Tibial nerve (tissue), 4 donors: Measurements from ENCODE around the gene CYB561A3. TPM values are rescaled to one million over a fixed set of nuclear protein-coding genes. Genes with fewer than 3 reads are reported as not detected.

Experiments
- DNase-seq, 2 donors: peaks; one replicate each; pipeline ENCODE4 v3.0.0-alpha.2; 2019; ENCODE audit warnings: low spot score in 2 of 2
- H3K27ac ChIP-seq, 4 donors: fragments of 200-600 bp; sonication (generic) in 3 of 4; one replicate each; pipeline ENCODE4 v1.5.1; 2017 to 2019; ENCODE audit warnings: mild to moderate bottlenecking in 1 of 4
- H3K27me3 ChIP-seq, 2 donors: fragments of 200-600 bp; sonication (generic) in 1 of 2; one replicate each; pipeline versions ENCODE4 v1.5.1 to v1.6.0; 2017 to 2019
- H3K36me3 ChIP-seq, 3 donors: fragments of 200-600 bp; sonication (generic); one replicate each; pipeline ENCODE4 v1.5.1; 2018 to 2019
- H3K4me1 ChIP-seq, 4 donors: fragments of 200-600 bp; sonication (generic) in 3 of 4; one replicate each; pipeline ENCODE4 v1.5.1; 2017 to 2019
- H3K4me3 ChIP-seq, 4 donors: fragments of 200-600 bp; sonication (generic) in 3 of 4; one replicate each; pipeline ENCODE4 v1.5.1; 2017 to 2019; ENCODE audit warnings: mild to moderate bottlenecking in 1 of 4, moderate library complexity in 1 of 4
- H3K9me3 ChIP-seq, 4 donors: fragments of 200-600 bp; sonication (generic) in 3 of 4; one replicate each; pipeline ENCODE4 v1.5.1; 2017 to 2019
- EP300 ChIP-seq, 2 donors: sonication (generic); formaldehyde crosslinking; IDR thresholded peaks; one replicate each; pipeline ENCODE4 v1.6.1; 2017; ENCODE audit warnings: antibody characterized with exemption in 2 of 2, mild to moderate bottlenecking in 1 of 2
- POLR2A ChIP-seq, 2 donors: fragments of 450-650 bp; IDR thresholded peaks; one replicate each; pipeline ENCODE4 v1.6.1; 2017; ENCODE audit warnings: antibody characterized with exemption in 2 of 2, mild to moderate bottlenecking in 2 of 2, moderate library complexity in 2 of 2
- WGBS, 2 donors: methylation state at CpG; one replicate each; pipeline ENCODE4 v1.1.5; 2018; 5-methylcytosine and 5-hydroxymethylcytosine counted together
- total RNA-seq, 4 donors: library from RNA; depleted of rRNA; stranded (reverse); fragments of >200 nt; gene quantifications; one replicate each; pipeline ENCODE4 v1.1.0, GENCODE V29; 2016
- TF ChIP-seq, protein P1 (sequence below), 5 experiments: fragments of 200-600 bp in 3 of 5; fragments of 450-650 bp in 2 of 5; sonication (generic) in 3 of 5; IDR thresholded peaks; one replicate each; pipeline ENCODE4 v1.5.1; 2016 to 2019; ENCODE audit warnings: antibody characterized with exemption in 5 of 5, mild to moderate bottlenecking in 3 of 5, moderate library complexity in 2 of 5

Gene CYB561A3
- total RNA-seq, 4 donors from 2014 or later = 44.2 to 68.2 (median 45.8) TPM

DNA sequence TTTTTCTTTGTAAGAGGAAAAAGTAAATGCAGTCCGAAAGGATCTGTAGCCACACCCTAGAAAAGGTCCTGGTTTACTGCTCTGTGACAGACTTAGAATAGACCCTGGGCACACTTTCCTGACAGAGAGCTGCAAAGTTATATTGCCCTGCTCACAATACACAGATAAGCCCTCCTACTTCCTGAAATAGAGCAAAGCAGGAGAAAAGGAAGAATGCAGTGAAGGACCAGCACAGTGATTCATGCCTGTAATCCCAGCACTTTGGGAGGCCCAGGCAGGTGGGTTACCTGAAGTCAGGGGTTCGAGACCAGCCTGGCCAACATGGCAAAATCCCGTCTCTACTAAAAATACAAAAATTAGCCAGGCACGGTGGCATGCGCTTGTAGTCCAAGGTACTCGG lies 2.2 kb downstream of the CYB561A3 start:
- no peak overlapping the region for H3K4me3 ChIP-seq
- peaks cover 0 to 38% (median 19%) of the 10 kb centered on the region in 4 donors for H3K4me1 ChIP-seq
- H3K36me3 ChIP-seq = peaks cover 0 to 28% (median 4%) of the 10 kb centered on the region in 3 donors
- H3K9me3 ChIP-seq = no peaks in the 10 kb centered on the region
- H3K27me3 ChIP-seq = no peaks in the 10 kb centered on the region
- peak overlapping the region in 1 of 4 donors; percentile 49 for H3K27ac ChIP-seq
- TF ChIP-seq EP300 (IDR thresholded peaks at IDR 0.05) (no peak), POLR2A (IDR thresholded peaks at IDR 0.05) (no peak)
- TF ChIP-seq, protein P1, sequence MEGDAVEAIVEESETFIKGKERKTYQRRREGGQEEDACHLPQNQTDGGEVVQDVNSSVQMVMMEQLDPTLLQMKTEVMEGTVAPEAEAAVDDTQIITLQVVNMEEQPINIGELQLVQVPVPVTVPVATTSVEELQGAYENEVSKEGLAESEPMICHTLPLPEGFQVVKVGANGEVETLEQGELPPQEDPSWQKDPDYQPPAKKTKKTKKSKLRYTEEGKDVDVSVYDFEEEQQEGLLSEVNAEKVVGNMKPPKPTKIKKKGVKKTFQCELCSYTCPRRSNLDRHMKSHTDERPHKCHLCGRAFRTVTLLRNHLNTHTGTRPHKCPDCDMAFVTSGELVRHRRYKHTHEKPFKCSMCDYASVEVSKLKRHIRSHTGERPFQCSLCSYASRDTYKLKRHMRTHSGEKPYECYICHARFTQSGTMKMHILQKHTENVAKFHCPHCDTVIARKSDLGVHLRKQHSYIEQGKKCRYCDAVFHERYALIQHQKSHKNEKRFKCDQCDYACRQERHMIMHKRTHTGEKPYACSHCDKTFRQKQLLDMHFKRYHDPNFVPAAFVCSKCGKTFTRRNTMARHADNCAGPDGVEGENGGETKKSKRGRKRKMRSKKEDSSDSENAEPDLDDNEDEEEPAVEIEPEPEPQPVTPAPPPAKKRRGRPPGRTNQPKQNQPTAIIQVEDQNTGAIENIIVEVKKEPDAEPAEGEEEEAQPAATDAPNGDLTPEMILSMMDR (IDR thresholded peaks at IDR 0.05) = no peak
- DNase-seq = no peak
- 87 to 92% methylated on average over 6 of the region's 6 CpGs for WGBS, 2 donors

DNA sequence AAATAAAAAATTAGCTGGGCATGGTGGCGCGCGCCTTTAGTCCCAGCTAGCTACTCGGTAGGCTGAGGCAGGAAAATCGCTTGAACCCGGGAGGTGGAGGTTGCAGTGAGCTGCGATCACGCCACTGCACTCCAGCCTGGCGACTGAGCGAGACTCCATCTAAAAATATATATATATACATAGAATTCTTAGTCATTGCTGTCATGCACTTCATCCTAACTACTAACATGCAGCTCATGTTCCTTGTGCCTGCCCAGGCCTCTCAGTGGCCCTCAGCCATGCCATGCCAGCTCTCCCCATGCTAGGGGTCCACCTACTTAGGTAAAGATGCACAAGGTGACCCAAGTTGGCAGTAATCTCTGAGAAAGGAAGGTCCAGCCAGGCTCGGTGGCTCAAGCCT lies 3.1 kb downstream of the CYB561A3 start:
- H3K36me3 ChIP-seq = peaks cover 0 to 30% (median 3%) of the 10 kb centered on the region in 3 donors
- no peak for TF ChIP-seq POLR2A (IDR thresholded peaks at IDR 0.05)
- TF ChIP-seq, protein P1 (IDR thresholded peaks at IDR 0.05) = no peak
- no peak for TF ChIP-seq EP300 (IDR thresholded peaks at IDR 0.05)
- no peak overlapping the region for H3K4me3 ChIP-seq
- no peak for DNase-seq
- H3K27ac ChIP-seq = no peak overlapping the region
- no peaks in the 10 kb centered on the region for H3K27me3 ChIP-seq
- H3K4me1 ChIP-seq = peaks cover 0 to 36% (median 21%) of the 10 kb centered on the region in 4 donors
- WGBS, 2 donors = 96% methylated on average over 11 of the region's 11 CpGs
- H3K9me3 ChIP-seq = no peaks in the 10 kb centered on the region

DNA sequence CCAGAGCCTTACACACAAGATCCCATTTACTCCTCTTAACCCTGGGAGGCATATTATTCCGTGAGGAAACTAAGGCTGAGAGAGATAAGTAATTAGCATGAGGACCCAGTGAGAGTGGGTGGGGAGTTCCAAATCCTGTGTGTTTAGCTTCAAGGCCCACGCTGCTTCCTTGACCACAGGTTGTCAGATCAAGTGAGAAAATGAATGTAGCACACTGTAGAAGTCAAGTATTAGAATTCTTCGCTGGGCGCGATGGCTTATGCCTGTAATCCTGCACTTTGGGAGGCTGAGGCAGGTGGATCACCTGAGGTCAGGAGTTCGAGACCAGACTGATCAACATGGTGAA lies 3.8 kb downstream of the CYB561A3 start:
- 88 to 98% methylated on average over 6 of the region's 6 CpGs for WGBS, 2 donors
- Histone ChIP-seq H3K9me3 (no peaks in the 10 kb centered on the region), H3K36me3 (peaks cover 0 to 37% (median 5%) of the 10 kb centered on the region in 3 donors), H3K27me3 (no peaks in the 10 kb centered on the region), H3K4me3 (no peak overlapping the region), H3K4me1 (peaks cover 0 to 29% (median 16%) of the 10 kb centered on the region in 4 donors), H3K27ac (no peak overlapping the region)
- TF ChIP-seq EP300 (IDR thresholded peaks at IDR 0.05) = no peak
- no peak for TF ChIP-seq POLR2A (IDR thresholded peaks at IDR 0.05)
- TF ChIP-seq, protein P1 (IDR thresholded peaks at IDR 0.05) = no peak
- DNase-seq = no peak

DNA sequence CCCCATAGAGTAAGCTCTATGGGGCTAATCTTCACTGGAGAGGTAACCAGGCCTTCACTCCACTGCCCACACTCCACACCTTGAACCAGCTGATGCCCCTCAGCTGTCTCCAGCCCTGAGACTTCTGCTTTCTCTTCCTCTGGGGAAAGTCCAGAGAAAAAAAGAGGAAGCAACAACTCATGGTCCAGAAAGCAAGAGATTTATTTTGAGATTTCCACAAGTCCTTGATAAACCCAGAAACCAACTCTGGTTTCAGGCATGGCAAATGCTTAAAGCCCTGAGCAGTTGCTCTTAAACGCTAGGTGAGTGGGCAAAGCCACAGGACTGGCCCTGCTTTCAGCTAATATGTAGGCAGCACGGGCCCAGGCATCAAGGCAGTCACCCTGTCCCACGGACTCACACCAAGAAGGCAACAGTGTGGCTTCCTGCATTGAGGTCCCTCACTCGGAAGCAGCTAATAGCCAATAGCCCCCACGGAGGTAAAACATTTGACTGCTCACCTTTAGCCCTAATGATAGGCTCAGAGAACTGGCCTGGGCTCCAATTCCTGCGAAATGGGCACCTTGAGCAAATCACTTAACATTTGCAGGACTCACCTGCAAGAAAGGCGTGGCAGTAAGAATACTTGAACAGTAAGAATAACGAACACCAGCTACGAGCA lies 4.3 kb downstream of the CYB561A3 start:
- no peak overlapping the region for H3K4me3 ChIP-seq
- H3K9me3 ChIP-seq = no peaks in the 10 kb centered on the region
- 81 to 92% methylated on average over 9 of the region's 9 CpGs for WGBS, 2 donors

DNA sequence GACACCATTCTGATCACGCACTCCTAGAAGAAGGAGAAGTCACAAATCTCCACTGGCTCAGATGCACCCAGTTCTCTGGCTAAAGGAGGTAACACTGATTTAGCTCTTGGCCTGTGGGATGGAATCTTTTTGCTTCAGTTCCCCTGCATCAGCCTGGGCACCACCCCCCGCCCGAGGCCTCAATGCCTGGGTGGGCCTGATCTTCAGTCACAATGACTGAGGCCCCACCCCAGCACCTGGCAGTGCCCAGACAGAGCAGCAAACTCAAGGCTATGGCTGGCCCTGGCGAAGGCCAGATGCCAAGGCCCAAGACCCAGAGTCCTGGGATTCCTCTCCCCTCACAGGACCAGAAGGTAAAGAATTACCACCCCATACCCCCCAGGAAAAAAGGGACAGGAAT lies 5.0 kb downstream of the CYB561A3 start:
- DNase-seq = no peak
- Histone ChIP-seq H3K4me3 (no peak overlapping the region), H3K9me3 (no peaks in the 10 kb centered on the region), H3K27me3 (no peaks in the 10 kb centered on the region), H3K27ac (peak overlapping the region in 1 of 4 donors; percentile 47), H3K4me1 (peaks cover 0 to 26% (median 14%) of the 10 kb centered on the region in 4 donors), H3K36me3 (peaks cover 0 to 49% (median 7%) of the 10 kb centered on the region in 3 donors)
- no peak for TF ChIP-seq EP300 (IDR thresholded peaks at IDR 0.05)
- TF ChIP-seq, protein P1 (IDR thresholded peaks at IDR 0.05) = no peak
- no peak for TF ChIP-seq POLR2A (IDR thresholded peaks at IDR 0.05)
- 90 to 97% methylated on average over 4 of the region's 4 CpGs for WGBS, 2 donors

More for the DNA sequence above, 4.3 kb downstream of the CYB561A3 start:
- Histone ChIP-seq H3K27ac (peak overlapping the region in 1 of 4 donors; percentile 64), H3K27me3 (no peaks in the 10 kb centered on the region), H3K36me3 (peaks cover 0 to 42% (median 5%) of the 10 kb centered on the region in 3 donors), H3K4me1 (peaks cover 0 to 26% (median 14%) of the 10 kb centered on the region in 4 donors)
- no peak for DNase-seq
- TF ChIP-seq, protein P1 (IDR thresholded peaks at IDR 0.05) = no peak
- no peak for TF ChIP-seq EP300 (IDR thresholded peaks at IDR 0.05)
- TF ChIP-seq POLR2A (IDR thresholded peaks at IDR 0.05) = no peak
